ENCODE data around the gene MUC6. TPM values are rescaled to one million over a fixed set of nuclear protein-coding genes. Genes with fewer than 3 reads are reported as not detected.

MUC6 gene
- total RNA-seq, 1 donor from 2014 or later = not detected

DNA sequence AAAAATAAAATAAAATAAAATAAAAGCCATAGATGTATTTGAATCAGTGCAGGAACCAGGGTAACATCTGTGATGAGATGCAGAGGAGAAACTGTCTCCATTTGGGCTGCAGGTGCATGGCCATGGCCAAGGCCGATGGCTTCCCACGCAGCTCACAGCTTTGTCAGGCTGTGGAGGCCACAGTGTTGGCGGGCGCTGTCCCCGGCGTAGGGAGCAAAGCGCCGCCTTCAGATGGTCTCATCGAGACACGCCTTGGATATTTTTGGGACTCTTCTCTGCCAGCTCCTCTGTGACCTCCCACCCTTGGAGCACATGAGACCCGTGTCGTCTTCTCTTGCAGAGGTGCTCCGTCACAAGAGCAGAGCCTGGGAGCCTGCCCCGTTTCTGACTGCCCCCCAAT is 38.6 kb downstream of the MUC6 start:
- no peaks in the 10 kb centered on the region for H3K27me3 Mint-ChIP-seq (ENCODE audit: low read depth)

DNA sequence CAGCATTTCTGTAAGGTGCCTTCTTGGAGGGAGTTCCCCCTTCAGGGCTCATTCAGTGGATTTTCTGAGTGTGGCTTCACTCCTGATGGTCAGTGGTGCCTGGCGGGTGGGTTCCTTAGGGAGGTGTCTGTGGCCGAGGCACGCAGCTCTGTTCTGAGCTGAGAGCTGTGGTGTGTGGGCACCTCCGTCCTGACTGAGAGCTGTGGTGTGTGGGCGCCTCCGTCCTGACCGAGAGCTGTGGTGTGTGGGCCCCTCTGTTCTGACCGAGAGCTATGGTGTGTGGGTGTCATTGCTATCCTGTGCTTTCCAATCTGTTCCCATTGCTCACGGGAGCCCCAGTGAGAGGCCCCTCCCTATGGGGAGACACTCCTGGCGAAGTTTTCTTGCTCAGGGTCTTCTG is 39.8 kb downstream of the MUC6 start:
- H3K4me3 Mint-ChIP-seq (ENCODE audit: unreplicated experiment) = no peak overlapping the region
- peaks cover 6% of the 10 kb centered on the region for H3K4me1 Mint-ChIP-seq (ENCODE audit: low read depth)
- no peaks in the 10 kb centered on the region for H3K27me3 Mint-ChIP-seq (ENCODE audit: low read depth)
- TF ChIP-seq, protein P1, sequence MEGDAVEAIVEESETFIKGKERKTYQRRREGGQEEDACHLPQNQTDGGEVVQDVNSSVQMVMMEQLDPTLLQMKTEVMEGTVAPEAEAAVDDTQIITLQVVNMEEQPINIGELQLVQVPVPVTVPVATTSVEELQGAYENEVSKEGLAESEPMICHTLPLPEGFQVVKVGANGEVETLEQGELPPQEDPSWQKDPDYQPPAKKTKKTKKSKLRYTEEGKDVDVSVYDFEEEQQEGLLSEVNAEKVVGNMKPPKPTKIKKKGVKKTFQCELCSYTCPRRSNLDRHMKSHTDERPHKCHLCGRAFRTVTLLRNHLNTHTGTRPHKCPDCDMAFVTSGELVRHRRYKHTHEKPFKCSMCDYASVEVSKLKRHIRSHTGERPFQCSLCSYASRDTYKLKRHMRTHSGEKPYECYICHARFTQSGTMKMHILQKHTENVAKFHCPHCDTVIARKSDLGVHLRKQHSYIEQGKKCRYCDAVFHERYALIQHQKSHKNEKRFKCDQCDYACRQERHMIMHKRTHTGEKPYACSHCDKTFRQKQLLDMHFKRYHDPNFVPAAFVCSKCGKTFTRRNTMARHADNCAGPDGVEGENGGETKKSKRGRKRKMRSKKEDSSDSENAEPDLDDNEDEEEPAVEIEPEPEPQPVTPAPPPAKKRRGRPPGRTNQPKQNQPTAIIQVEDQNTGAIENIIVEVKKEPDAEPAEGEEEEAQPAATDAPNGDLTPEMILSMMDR (IDR thresholded peaks at IDR 0.05) = no peak
- peaks cover 19% of the 10 kb centered on the region for H3K36me3 Mint-ChIP-seq (ENCODE audit: low read depth)
- H3K9me3 Mint-ChIP-seq (ENCODE audit: low read depth) = no peaks in the 10 kb centered on the region
- DNase-seq (ENCODE audit: low spot score) = no peak
- no peak overlapping the region for H3K27ac Mint-ChIP-seq (ENCODE audit: unreplicated experiment)

More for the DNA sequence above, 38.6 kb downstream of the MUC6 start:
- Mint-ChIP-seq H3K36me3 (ENCODE audit: low read depth) (peaks cover 20% of the 10 kb centered on the region), H3K27ac (ENCODE audit: unreplicated experiment) (no peak overlapping the region), H3K4me3 (ENCODE audit: unreplicated experiment) (no peak overlapping the region), H3K9me3 (ENCODE audit: low read depth) (no peaks in the 10 kb centered on the region), H3K4me1 (ENCODE audit: low read depth) (peaks cover 6% of the 10 kb centered on the region)
- no peak for DNase-seq (ENCODE audit: low spot score)
- TF ChIP-seq, protein P1 (IDR thresholded peaks at IDR 0.05) = no peak

DNA sequence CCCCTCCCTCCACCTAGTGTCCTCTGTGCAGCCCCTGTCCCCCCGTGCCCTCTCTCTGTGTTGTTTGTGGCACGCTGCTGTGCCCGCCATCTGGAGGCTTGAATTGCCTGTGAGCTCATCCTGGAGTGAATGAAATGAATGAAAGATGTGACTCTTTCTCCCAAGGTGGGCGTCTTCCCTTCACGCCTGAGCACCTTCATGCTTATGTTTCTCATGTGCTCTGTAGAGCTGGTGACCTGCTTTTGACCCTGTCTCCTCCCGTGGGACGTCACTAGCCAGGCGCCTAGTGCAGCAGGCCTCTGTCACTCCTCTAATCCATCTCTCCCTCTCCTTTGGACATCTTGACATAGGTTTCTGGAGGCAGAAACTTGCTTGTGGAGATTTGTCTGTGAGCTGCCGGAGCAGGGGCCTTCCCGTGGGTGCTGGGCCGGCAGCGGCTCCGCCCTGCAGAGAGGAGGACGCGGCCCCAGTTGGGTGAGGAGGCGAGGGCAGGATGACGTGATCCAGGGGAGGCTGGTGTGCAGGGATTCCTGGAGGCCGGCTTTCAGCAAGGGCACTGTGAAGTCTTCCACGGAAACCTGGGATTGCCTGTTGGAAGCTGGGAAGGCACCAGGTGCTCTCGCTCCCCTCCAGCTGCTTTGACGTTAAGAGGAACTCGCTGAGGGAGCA is 40.6 kb downstream of the MUC6 start:
- Mint-ChIP-seq H3K27ac (ENCODE audit: unreplicated experiment) (no peak overlapping the region), H3K36me3 (ENCODE audit: low read depth) (peaks cover 16% of the 10 kb centered on the region), H3K27me3 (ENCODE audit: low read depth) (no peaks in the 10 kb centered on the region), H3K9me3 (ENCODE audit: low read depth) (no peaks in the 10 kb centered on the region), H3K4me3 (ENCODE audit: unreplicated experiment) (no peak overlapping the region), H3K4me1 (ENCODE audit: low read depth) (peaks cover 4% of the 10 kb centered on the region)
- TF ChIP-seq, protein P1 (IDR thresholded peaks at IDR 0.05) = no peak
- no peak for DNase-seq (ENCODE audit: low spot score)

DNA sequence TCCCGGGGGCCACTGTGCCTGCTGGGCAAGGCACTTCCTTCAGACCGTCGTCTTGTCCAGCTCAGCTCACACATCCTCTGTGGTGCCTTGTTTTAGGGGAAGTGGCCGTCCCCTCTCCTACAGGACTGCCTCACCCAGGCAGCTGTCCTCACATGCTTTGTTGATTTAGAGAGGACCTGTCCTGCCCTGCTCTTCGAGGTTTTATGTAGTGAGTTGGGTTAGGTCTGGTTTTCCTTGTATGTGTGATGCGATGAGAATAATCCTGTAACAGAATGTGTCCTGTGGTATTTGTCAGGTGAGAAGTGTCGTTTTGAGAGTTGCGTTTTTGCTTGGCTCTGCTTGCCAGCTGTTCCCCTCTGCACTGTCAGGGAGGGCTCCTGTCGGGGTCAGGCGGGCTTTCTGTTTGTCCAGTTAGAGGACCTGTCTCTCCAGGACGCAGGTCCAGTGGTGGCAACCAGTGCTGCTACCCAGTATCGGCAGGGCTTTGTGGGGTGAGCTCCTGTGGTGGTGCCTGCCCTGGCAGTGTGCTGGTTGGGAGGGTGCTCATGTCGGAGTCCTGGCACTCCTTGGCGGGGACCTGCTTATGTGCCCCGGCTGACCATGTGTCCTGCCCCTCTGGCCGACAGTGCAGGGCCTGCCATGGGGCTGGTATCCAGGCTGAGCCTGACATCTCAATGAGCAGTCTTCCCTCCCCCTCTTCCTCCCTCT is 41.3 kb downstream of the MUC6 start:
- H3K27ac Mint-ChIP-seq (ENCODE audit: unreplicated experiment) = no peak overlapping the region
- H3K9me3 Mint-ChIP-seq (ENCODE audit: low read depth) = no peaks in the 10 kb centered on the region
- H3K36me3 Mint-ChIP-seq (ENCODE audit: low read depth) = peaks cover 14% of the 10 kb centered on the region
- H3K4me1 Mint-ChIP-seq (ENCODE audit: low read depth) = peaks cover 3% of the 10 kb centered on the region
- DNase-seq (ENCODE audit: low spot score) = peak; percentile 68
- H3K27me3 Mint-ChIP-seq (ENCODE audit: low read depth) = no peaks in the 10 kb centered on the region
- no peak overlapping the region for H3K4me3 Mint-ChIP-seq (ENCODE audit: unreplicated experiment)
- TF ChIP-seq, protein P1 (IDR thresholded peaks at IDR 0.05) = no peak

DNA sequence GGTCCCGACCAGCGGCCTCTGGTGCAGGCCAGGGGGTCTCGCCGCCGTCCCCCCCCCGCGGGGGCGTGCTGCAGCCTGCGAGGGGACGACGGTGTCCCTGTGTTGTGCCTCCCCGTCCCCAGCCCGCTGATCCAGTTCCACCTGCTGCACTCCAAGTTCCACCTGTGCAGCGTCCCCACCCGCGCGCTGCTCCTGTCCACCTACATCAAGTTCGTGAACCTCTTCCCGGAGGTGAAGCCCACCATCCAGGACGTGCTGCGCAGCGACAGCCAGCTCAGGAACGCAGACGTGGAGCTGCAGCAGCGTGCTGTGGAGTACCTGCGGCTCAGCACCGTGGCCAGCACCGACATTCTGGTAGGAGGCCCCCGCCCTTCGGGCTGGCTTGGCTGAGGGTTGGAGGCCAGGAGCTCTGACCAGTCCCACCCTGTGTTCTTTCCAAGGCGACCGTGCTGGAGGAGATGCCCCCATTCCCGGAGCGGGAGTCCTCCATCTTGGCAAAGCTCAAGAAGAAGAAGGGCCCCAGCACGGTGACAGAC is 42.8 kb downstream of the MUC6 start:
- Mint-ChIP-seq H3K27me3 (ENCODE audit: low read depth) (no peaks in the 10 kb centered on the region), H3K27ac (ENCODE audit: unreplicated experiment) (no peak overlapping the region), H3K4me3 (ENCODE audit: unreplicated experiment) (no peak overlapping the region), H3K9me3 (ENCODE audit: low read depth) (no peaks in the 10 kb centered on the region), H3K36me3 (ENCODE audit: low read depth) (peaks cover 22% of the 10 kb centered on the region), H3K4me1 (ENCODE audit: low read depth) (peaks cover 3% of the 10 kb centered on the region)
- TF ChIP-seq, protein P1 (IDR thresholded peaks at IDR 0.05) = no peak
- DNase-seq (ENCODE audit: low spot score) = peak; percentile 92

Measured in chondrocyte (in vitro differentiated cells).